ENCODE data around the gene TAB2. TPM values are rescaled to one million over a fixed set of nuclear protein-coding genes. Genes with fewer than 3 reads are reported as not detected.

TAB2 gene
- total and polyA plus RNA-seq, 7 donors, result 35.9 to 86.0 (median 56.5) TPM

DNA sequence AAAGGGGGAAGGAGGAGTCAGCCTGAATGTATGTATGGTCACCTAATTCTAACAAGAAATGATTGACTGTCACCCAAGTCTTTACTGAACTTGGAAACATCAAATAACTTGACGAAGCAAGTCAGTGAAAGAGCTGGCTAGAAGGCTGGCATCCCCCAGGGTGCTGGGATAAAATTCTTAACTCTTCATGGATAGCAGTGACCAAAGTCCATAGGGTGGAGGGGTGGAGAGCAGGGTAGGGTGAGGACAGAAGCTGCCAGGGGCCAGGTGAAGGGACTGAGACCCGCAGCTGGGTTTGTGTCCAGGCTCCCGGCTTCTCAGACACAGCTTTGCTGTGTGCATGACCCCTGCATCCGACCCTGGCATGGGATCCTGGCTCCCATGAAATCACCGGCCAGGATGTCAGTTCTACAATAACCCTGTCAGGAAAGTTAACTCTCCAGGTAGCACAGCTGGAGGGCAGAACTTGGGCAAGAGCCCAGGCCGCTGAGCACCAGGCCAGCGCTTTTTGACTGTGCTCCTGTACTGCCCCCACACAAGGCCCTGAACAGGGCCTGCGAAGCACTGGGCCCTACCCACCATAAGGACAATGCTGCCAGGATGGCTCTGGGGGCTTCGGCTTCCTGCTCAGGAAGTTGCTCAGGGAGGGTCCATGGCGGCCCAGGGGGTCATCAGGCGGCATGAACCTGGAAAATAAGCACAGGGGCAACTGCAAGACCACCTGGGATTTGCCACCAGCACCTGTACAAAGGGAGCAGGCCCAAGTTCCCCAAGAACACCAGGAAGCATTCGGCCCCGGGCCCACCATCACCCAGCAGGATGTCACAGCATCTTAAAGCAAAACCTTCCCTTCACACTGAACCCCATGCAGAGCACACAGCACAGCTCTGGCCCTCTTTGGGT lies 134.8 kb downstream of the TAB2 start:
- peaks cover 22% of the 10 kb centered on the region for H3K4me1 ChIP-seq
- H3K4me3 ChIP-seq, result no peak overlapping the region
- intact Hi-C loops (cut with DNase I), result no loop called here
- DNase-seq (no peak), ATAC-seq (no peak)
- TF ChIP-seq, protein P1, sequence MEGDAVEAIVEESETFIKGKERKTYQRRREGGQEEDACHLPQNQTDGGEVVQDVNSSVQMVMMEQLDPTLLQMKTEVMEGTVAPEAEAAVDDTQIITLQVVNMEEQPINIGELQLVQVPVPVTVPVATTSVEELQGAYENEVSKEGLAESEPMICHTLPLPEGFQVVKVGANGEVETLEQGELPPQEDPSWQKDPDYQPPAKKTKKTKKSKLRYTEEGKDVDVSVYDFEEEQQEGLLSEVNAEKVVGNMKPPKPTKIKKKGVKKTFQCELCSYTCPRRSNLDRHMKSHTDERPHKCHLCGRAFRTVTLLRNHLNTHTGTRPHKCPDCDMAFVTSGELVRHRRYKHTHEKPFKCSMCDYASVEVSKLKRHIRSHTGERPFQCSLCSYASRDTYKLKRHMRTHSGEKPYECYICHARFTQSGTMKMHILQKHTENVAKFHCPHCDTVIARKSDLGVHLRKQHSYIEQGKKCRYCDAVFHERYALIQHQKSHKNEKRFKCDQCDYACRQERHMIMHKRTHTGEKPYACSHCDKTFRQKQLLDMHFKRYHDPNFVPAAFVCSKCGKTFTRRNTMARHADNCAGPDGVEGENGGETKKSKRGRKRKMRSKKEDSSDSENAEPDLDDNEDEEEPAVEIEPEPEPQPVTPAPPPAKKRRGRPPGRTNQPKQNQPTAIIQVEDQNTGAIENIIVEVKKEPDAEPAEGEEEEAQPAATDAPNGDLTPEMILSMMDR (IDR thresholded peaks at IDR 0.05), result no peak
- no peak overlapping the region for H3K27ac ChIP-seq
- H3K27me3 ChIP-seq (ENCODE audit: insufficient read depth in 3 of 3, low read length in 2 of 3), result peaks cover 0 to 10% (median 1%) of the 10 kb centered on the region in 3 donors
- WGBS, 3 donors, result 91 to 96% (median 94%) methylated on average over 13 of the region's 13 CpGs
- no peaks in the 10 kb centered on the region for H3K9me3 ChIP-seq
- H3K36me3 ChIP-seq (ENCODE audit: insufficient read depth in 1 of 2, low read depth in 1 of 2), result no peaks in the 10 kb centered on the region

DNA sequence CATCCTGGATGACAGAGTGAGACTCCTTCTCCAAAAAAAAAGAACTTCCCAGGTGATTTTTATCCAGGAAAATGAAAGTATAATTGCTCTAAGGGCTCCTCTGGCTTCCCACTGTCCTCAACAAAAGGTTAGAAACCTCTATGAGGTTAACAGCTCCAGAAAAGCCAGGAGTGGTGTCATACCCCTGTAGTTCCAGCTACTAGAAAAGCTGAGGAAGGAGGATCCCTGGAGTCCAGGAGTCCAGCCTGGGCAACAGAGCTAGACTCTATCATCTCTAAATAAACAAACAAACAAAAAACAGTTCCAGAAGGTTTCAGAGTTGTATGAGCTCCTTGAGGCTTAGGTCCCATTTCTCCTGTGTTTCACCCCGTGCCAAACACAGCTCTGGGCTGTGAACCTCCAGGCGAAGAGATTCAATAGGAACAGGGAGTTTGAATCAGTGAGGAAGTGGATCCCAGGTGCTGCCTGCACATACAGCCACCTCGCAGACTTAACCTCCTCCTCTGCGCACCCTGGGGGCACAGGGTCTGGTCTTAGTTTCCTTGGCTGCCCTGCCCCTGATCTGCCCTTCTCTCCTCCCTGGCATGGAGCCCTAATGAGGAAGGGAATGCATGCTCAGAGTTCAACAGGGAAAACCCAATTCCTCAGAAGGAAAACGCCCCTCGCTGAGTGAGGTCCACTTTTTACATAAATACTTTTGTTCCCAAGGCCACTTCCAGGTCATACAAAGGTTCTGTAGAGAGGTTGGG lies 136.3 kb downstream of the TAB2 start:
- Histone ChIP-seq H3K4me3 (peak overlapping the region; percentile 30), H3K9me3 (no peaks in the 10 kb centered on the region), H3K4me1 (peaks cover 22% of the 10 kb centered on the region), H3K36me3 (ENCODE audit: insufficient read depth in 1 of 2, low read depth in 1 of 2) (no peaks in the 10 kb centered on the region), H3K27ac (peak overlapping the region; percentile 70), H3K27me3 (ENCODE audit: insufficient read depth in 3 of 3, low read length in 2 of 3) (peaks cover 0 to 10% (median 1%) of the 10 kb centered on the region in 3 donors)
- no peak for DNase-seq
- TF ChIP-seq, protein P1 (IDR thresholded peaks at IDR 0.05), result no peak
- intact Hi-C loops (cut with DNase I), result loop anchor here in 1 of 2 donors (1.0 kb wide), 1 partner anchor 64 kb away; no protein-coding TSS in a partner anchor
- 77 to 79% (median 77%) methylated on average over 6 of the region's 6 CpGs for WGBS, 3 donors
- ATAC-seq, result no peak

DNA sequence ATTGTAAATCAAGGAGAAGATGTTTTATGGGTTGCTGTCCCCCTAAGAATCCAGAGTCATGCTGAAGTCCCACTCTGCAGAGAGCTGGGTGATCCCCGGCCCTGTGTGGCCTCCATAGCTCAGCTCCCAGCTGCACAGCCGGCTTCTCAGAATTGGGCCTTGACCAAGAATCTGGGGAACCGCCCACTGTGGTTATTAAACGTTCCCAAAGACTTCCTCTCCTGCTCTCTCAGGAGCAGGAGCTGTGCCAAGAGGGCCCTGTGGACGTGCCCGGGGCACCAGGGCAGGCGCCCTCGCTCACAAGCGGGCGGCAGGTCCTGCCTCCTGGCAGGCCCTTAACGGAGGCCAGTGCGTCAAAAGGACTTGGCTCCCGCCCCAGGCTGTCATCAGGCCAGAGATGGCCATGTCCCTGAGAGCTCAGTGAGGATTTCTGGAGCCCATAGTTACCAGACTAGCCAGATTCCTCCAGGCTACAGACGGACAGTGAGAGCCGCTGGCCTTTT lies 136.9 kb downstream of the TAB2 start:
- ATAC-seq, result peak; percentile 93 to 97 (median 94)
- Histone ChIP-seq H3K27me3 (ENCODE audit: insufficient read depth in 3 of 3, low read length in 2 of 3) (peaks cover 0 to 9% (median 1%) of the 10 kb centered on the region in 3 donors), H3K4me1 (peaks cover 22% of the 10 kb centered on the region), H3K9me3 (no peaks in the 10 kb centered on the region), H3K4me3 (peak overlapping the region; percentile 30), H3K36me3 (ENCODE audit: insufficient read depth in 1 of 2, low read depth in 1 of 2) (no peaks in the 10 kb centered on the region), H3K27ac (peak overlapping the region; percentile 70)
- TF ChIP-seq, protein P1 (IDR thresholded peaks at IDR 0.05), result no peak
- WGBS, 3 donors, result 1 to 3% (median 2%) methylated on average over 15 of the region's 15 CpGs
- intact Hi-C loops (cut with DNase I), result loop anchor here in 1 of 2 donors (1.0 kb wide), 1 partner anchor 63 kb away; no protein-coding TSS in a partner anchor
- DNase-seq, result peak; percentile 96 to 97

DNA sequence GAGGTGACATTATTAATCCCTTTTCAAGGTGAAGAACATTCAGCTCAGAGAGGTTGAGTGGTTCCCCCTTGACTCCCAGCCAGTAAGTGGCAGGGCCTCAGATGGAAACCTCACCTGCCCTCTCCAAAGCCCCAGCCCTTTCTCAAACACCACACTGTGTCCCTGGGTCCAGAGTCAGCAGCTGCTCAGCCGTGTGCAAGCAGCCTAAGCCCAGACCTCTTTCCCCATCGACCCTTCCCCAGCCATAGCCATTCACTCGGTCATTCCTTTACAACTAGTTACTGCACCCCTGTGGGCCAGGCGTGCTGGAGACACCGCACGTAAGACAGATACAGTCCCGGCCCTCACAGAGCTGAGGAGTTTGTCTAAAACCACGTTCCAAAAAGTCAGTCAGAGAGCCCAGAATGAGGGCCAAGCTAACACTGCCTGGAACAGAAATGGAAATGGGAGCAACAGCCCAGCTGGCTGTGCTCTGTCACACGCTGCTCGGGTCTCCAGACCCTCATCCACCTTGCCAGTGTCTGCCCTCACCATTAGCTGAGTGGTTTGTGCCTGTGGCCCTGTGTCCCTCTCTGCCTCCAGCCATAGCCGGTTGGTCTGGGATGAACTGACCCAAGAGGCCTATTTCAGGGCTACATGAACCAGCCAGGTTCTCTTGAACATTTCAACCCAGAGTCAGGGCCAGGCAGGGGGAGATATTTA lies 137.7 kb downstream of the TAB2 start:
- Histone ChIP-seq H3K27ac (peak overlapping the region; percentile 70), H3K27me3 (ENCODE audit: insufficient read depth in 3 of 3, low read length in 2 of 3) (peaks cover 0 to 6% (median 0%) of the 10 kb centered on the region in 3 donors), H3K4me1 (peaks cover 22% of the 10 kb centered on the region), H3K4me3 (peak overlapping the region; percentile 30), H3K36me3 (ENCODE audit: insufficient read depth in 1 of 2, low read depth in 1 of 2) (no peaks in the 10 kb centered on the region), H3K9me3 (no peaks in the 10 kb centered on the region)
- 44 to 66% (median 60%) methylated on average over 11 of the region's 11 CpGs for WGBS, 3 donors
- TF ChIP-seq, protein P1 (IDR thresholded peaks at IDR 0.05), result no peak
- DNase-seq, result no peak
- intact Hi-C loops (cut with DNase I), result no loop called here
- ATAC-seq, result peak in 1 of 4 donors; percentile 9
